ENCODE measurements around the gene ABCA13.
A peak's percentile ranks its signal among the peaks of the same experiment; 100 is the strongest.

ABCA13 gene

GRCh38 chr7:48381571-48381970, 210.3 kb downstream of the ABCA13 start:
- no peak for DNase-seq

GRCh38 chr7:48384180-48384752, 213.0 kb downstream of the ABCA13 start:
- DNase-seq, result peak in 1 of 14 donors; percentile 17

- no peak for DNase-seq
These were observed 216.7 kb downstream of the ABCA13 start for GRCh38 chr7:48387932-48388331.

GRCh38 chr7:48388911-48389310, 217.7 kb downstream of the ABCA13 start:
- no peak for DNase-seq

DNA sequence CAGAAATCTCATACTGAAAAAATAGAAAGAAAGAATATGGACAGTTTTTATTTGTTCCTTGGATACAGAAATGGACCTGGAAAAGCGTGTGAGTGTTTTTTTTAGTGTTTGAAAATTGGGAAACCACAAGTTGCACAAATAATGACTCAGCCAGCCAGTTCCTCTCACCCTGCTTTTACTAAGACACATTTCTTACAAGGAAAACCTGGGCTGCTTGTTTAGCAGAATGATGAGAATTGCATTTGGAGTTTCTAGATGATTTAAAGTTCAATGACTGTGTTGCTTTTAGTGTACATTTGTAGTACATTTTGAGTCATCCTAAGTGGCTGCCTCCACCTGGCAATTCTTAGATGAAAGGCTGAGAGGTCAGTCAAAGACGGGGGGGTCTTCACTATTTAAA, 218.7 kb downstream of the ABCA13 start:
- DNase-seq, result no peak

DNA sequence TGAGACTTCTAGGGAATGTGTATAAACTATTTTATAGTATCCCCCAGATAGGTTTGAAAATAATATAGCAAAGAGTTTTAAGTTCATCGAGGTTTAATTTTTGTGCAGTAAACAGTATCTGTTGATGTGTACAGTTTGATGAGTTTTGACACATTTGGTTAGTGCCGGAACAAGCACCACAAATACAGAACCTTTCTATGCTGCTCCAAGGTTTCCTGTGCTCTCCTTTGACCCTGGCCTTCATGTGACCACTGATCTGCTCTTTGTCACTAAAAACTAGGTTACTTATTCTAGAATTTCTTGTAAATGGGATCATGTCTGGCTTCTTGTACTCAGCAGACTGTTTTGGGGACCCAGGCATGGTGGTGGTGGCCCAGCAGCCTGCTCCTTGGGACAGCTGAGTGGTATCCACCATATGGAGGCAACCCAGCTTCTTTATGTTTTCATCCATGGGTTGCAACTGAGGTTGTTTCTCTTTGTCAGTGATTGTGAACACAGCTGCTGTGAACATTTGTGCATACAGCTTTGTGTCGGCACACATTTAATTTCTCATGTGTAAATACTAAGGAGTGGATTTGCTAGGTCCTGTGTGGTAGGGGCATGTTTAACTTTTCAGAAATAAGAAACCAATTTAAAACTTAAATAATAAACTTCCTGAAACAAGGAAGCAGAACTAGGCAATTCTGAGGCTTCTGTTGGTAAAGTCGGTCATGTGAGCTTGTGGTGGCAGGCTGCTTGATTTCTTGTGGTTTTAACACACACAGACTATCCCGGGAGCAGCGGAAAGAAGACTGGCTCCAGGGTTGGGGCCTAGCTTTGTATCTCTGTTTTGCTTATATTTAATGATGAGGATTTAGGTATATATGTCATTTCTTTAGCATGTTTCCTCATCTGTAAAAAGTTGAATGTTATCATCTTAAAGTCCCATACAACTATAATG, 219.4 kb downstream of the ABCA13 start:
- DNase-seq, result no peak

GRCh38 chr7:48398191-48398590, 226.9 kb downstream of the ABCA13 start:
- DNase-seq, result no peak

GRCh38 chr7:48402721-48403120, 231.5 kb downstream of the ABCA13 start:
- no peak for DNase-seq

- no peak for DNase-seq
These were observed 237.5 kb downstream of the ABCA13 start for GRCh38 chr7:48408731-48409130.

DNA sequence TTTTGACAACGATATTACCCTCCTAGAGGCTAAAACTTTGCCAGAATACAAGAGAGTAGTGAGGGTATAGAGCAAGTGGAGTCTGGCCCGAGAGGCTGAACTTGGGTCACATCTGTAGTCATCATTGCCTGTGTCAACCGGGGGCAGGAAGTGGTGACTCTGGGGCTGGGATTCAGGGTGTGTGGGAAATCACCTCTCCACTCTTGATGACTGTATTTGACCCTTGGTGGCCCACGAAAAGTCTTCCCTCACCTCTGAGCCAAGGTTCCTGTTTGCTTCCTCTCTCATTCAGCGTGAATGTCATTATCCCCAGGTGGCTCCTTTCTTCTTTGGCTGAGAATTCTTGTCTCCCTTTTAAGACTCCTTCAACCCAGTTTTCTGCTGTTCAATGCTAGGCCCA, 240.4 kb downstream of the ABCA13 start:
- no peak for DNase-seq

DNA sequence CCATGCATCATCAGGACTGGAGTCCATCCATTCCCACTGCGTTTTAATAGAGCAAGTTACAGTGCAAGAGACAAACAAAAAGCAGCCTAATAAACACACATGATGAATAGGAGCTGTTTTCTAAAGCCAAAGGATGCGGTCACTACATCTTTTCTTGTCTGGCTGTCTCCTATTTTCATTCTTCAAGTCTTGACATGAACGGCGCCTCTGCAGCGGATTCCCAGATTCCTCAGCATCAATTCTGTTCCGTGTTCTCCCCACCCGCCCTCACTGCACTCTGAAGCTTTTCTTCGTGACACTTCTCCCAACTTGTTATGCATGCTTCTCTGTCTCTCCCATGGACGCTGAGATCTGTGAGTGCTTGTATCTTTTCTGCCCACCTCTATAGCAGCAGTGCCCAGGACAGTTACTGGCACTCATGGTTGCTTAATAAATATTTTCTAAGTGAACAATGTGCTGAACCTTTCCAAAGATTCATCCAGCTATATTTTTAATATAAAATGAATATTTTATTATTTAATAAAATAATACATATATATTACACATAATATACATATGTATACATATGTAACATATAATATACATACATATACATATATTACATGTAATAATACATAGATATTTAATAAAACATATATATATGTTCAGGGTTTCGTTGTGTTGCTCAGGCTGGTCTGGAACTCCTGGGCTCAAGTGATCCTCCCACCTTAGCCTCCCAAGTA, 242.9 kb downstream of the ABCA13 start:
- no peak for DNase-seq

- DNase-seq, result no peak
These were observed 245.2 kb downstream of the ABCA13 start for GRCh38 chr7:48416327-48416908.

GRCh38 chr7:48419401-48419800, 248.1 kb downstream of the ABCA13 start:
- DNase-seq, result no peak

GRCh38 chr7:48420206-48420605, 248.9 kb downstream of the ABCA13 start:
- no peak for DNase-seq

- no peak for DNase-seq
These were observed 250.1 kb downstream of the ABCA13 start for GRCh38 chr7:48421357-48421756.

DNA sequence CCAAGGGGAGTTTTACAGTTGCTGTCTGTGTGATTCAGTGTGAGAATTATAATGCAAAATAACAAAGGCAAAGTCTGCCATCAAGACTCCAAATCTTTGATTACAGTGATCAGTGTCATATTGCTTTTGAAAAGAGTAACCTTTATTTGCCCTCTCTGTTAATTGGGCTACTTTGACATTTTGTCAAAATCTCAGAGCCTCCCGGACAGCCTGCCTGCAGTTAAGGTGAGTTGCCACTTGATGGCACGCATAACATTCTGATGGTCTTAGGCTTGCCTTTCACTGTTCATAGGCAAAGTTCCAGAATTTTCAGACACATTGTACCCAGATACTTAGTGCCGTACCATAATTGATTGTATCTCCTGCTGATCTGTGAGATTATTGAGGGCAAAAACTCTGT, 253.5 kb downstream of the ABCA13 start:
- no peak for DNase-seq

DNA sequence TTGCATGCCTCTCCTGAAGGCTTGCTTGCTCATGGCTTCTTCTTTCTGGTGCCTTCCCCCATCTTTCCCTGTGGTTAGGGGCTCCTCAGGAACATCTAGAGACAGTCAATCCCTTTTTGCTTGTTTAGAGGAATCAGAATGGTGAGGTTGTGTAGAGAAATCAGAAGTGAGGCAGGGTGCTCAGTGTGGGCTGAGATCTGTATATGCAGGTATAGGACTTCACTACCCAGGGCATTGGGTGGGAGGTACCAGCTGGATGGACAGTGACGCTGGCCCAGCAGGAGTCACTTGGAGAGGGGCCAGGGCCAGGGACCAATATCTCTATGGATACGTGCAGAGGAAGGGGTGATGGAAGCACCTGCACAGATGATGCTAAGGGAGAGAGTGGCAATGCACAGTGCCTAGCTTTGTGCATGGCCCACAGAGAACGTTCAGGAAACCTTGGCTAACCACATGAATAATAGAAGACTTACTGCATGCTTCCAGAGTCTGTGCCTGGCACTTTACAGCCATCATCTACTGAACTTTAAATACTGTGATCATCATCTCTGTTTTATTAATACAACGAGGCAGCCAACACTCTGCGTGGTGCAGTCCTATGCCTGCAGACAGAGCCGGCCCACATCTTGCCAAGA, 255.2 kb downstream of the ABCA13 start:
- DNase-seq, result no peak

GRCh38 chr7:48426966-48427555, 255.8 kb downstream of the ABCA13 start:
- DNase-seq, result no peak

DNA sequence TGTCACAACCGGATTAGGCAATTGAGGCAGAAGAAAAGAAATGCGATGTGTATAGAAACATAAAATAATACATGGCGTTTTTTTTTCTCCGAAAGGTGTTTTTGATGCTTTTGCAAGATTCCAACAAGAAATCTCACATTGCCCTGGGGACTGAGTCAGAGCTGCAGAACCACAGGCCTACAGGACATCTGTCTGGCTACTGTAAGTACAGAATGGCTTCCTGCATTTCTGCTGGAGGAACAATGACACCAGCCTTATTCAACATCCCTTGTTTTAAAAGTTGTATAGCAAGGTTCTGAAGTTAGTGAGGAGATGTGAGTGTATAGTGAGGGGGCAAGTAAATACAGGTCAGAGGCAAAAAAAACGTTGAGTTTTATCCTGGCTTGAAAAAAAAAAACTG, 256.4 kb downstream of the ABCA13 start:
- no peak for DNase-seq

DNA sequence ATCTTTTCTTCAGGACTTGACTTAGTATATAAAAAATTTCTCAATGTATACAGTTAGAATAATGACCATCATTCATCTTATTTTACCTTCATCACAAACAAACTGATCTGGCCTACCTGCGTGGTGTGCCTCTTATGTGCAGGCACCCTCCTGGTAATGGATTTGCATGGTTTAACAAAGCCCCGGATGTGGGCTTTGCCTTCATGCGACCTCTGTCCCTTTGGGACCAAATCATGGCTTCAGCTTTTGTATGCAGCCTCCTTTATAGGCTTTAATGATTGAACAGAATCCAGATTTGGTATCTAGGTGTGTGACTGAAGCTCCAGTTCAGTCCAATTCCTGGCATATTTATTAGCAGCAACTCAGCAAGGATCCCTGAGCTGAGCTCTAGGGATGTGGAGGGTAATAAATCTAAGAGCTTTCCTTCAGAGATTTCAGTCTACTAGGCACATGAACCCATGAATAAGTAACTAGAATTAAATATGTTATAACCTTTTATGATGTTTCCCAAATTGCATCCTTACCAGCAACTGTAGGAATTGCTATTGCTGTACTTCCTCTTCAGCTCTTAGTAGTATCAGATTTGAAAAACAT, 256.9 kb downstream of the ABCA13 start:
- DNase-seq, result no peak

DNA sequence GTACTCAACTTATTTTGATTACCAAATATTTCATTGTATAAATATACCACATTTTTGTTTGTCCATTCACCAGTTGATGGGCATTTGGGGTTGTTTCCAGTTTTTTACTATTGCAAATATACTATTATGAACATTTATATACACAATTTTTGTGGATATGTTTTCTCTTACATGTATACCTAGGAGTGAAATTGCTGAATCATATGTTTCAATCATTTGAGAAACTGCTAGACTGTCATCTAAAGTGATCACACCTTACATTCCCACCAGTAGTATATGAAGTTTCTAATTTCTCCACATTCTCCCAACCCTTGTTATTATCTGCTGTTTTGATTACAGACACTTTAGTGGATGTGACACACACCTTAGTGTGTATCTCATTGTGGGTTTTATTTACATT, 257.9 kb downstream of the ABCA13 start:
- no peak for DNase-seq

DNA sequence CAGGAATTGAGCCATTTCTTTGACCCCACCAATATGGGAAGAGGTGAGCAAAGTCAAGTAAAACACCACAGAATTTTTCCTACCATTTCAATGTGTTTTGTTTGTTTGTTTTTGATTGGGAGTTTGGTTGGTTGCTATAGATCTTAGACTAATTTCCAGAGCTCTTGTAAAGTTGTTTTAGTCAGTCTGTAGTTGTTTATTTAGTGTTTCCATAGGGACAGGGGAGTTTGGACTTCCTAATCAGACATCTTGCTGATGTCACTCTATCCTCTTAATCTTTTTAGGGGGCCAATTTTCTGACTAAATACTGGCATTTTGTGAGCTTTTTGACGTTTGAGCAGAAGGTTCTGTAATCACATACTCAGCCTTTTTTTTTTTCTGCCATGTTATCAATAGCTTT, 266.9 kb downstream of the ABCA13 start:
- DNase-seq, result no peak
